HepG2 (cell line): ENCODE measurements around the gene SKP2.

Experiments used
- CBFB ChIP-seq: sonication (generic); formaldehyde crosslinking; IDR thresholded peaks from 2 replicates; pipeline ENCODE4 v1.4.0; 2020; ENCODE audit warnings: missing genetic modification reagents
- CEBPB ChIP-seq: IDR thresholded peaks from 2 replicates; pipeline ENCODE4 v1.6.1; 2011; ENCODE audit warnings: low read depth, low read length, improper control_type of control experiment, borderline replicate concordance
- CHD2 ChIP-seq: IDR thresholded peaks from 2 replicates; pipeline ENCODE4 v1.6.1; 2011; ENCODE audit warnings: low read depth, low read length, improper control_type of control experiment
- FOSL1 ChIP-seq: sonication (generic); formaldehyde crosslinking; IDR thresholded peaks from 2 replicates; pipeline ENCODE4 v1.9.0; 2021; ENCODE audit warnings: missing genetic modification reagents, borderline replicate concordance
- RFX5 ChIP-seq: IDR thresholded peaks from 2 replicates; pipeline ENCODE4 v1.6.1; 2011; ENCODE audit warnings: low read depth, low read length, improper control_type of control experiment
- TAF1 ChIP-seq: sonication (generic); formaldehyde crosslinking; IDR thresholded peaks from 2 replicates; pipeline ENCODE4 v1.4.0; 2020; ENCODE audit warnings: missing genetic modification reagents
- ZNF530 ChIP-seq: sonication (generic); formaldehyde crosslinking; IDR thresholded peaks from 2 replicates; pipeline ENCODE4 v1.5.0; 2020; ENCODE audit warnings: low read depth, mild to moderate bottlenecking, missing genetic modification reagents
- TF ChIP-seq, protein P1 (sequence below): IDR thresholded peaks from 2 replicates; pipeline ENCODE4 v1.6.1; 2016; ENCODE audit warnings: low read depth, borderline replicate concordance
- TF ChIP-seq, protein P2 (sequence below), 2 experiments: IDR thresholded peaks; 2 replicates each; pipeline ENCODE4 v1.6.1; 2011 to 2012; ENCODE audit warnings: low read length in 2 of 2, borderline replicate concordance in 1 of 2, low read depth in 1 of 2, mild to moderate bottlenecking in 1 of 2, moderate library complexity in 1 of 2
- TF ChIP-seq, protein P3 (sequence below): sonication (generic); formaldehyde crosslinking; IDR thresholded peaks from 2 replicates; pipeline ENCODE4 v1.5.0; 2020; ENCODE audit warnings: mild to moderate bottlenecking, missing genetic modification reagents, moderate library complexity
- TF ChIP-seq, protein P4 (sequence below): sonication (generic); formaldehyde crosslinking; IDR thresholded peaks from 2 replicates; pipeline ENCODE4 v1.5.0; 2020; ENCODE audit warnings: missing genetic modification reagents

DNA sequence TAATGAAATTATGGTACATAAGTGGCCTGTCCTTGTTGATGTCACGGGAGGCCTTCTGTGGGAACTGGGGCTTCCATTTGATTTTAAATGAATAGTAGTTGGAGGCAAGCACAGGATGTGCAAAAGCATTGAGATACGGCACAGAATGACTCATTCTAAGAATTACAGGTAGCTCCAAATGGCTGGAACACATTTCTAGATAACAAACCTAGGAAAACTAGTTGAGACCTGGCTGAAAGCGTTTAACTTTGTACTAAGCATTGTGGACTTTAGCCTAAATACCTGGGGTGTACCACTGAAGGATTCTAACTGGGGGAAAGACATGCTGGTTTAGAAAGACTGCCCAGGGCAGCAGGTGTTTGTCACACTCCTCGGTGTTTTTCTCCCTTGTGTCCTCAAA lies 9.4 kb downstream of the SKP2 start:
- TF ChIP-seq FOSL1 (no peak), ZNF530 (no peak), CHD2 (no peak), CEBPB (no peak), RFX5 (no peak), CBFB (CRISPR knock-in tag) (no peak), TAF1 (CRISPR knock-in tag) (no peak)
- TF ChIP-seq, protein P1, sequence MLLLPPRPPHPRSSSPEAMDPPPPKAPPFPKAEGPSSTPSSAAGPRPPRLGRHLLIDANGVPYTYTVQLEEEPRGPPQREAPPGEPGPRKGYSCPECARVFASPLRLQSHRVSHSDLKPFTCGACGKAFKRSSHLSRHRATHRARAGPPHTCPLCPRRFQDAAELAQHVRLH (CRISPR knock-in tag) = no peak
- TF ChIP-seq, protein P2, sequence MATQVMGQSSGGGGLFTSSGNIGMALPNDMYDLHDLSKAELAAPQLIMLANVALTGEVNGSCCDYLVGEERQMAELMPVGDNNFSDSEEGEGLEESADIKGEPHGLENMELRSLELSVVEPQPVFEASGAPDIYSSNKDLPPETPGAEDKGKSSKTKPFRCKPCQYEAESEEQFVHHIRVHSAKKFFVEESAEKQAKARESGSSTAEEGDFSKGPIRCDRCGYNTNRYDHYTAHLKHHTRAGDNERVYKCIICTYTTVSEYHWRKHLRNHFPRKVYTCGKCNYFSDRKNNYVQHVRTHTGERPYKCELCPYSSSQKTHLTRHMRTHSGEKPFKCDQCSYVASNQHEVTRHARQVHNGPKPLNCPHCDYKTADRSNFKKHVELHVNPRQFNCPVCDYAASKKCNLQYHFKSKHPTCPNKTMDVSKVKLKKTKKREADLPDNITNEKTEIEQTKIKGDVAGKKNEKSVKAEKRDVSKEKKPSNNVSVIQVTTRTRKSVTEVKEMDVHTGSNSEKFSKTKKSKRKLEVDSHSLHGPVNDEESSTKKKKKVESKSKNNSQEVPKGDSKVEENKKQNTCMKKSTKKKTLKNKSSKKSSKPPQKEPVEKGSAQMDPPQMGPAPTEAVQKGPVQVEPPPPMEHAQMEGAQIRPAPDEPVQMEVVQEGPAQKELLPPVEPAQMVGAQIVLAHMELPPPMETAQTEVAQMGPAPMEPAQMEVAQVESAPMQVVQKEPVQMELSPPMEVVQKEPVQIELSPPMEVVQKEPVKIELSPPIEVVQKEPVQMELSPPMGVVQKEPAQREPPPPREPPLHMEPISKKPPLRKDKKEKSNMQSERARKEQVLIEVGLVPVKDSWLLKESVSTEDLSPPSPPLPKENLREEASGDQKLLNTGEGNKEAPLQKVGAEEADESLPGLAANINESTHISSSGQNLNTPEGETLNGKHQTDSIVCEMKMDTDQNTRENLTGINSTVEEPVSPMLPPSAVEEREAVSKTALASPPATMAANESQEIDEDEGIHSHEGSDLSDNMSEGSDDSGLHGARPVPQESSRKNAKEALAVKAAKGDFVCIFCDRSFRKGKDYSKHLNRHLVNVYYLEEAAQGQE (IDR thresholded peaks at IDR 0.05; ENCODE audit: borderline replicate concordance in 1 of 2, low read depth in 1 of 2, low read length in 2 of 2) = no peak
- TF ChIP-seq, protein P3, sequence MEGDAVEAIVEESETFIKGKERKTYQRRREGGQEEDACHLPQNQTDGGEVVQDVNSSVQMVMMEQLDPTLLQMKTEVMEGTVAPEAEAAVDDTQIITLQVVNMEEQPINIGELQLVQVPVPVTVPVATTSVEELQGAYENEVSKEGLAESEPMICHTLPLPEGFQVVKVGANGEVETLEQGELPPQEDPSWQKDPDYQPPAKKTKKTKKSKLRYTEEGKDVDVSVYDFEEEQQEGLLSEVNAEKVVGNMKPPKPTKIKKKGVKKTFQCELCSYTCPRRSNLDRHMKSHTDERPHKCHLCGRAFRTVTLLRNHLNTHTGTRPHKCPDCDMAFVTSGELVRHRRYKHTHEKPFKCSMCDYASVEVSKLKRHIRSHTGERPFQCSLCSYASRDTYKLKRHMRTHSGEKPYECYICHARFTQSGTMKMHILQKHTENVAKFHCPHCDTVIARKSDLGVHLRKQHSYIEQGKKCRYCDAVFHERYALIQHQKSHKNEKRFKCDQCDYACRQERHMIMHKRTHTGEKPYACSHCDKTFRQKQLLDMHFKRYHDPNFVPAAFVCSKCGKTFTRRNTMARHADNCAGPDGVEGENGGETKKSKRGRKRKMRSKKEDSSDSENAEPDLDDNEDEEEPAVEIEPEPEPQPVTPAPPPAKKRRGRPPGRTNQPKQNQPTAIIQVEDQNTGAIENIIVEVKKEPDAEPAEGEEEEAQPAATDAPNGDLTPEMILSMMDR = no peak
- TF ChIP-seq, protein P4, sequence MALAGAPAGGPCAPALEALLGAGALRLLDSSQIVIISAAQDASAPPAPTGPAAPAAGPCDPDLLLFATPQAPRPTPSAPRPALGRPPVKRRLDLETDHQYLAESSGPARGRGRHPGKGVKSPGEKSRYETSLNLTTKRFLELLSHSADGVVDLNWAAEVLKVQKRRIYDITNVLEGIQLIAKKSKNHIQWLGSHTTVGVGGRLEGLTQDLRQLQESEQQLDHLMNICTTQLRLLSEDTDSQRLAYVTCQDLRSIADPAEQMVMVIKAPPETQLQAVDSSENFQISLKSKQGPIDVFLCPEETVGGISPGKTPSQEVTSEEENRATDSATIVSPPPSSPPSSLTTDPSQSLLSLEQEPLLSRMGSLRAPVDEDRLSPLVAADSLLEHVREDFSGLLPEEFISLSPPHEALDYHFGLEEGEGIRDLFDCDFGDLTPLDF (CRISPR knock-in tag) = no peak
